ENCODE results near the gene SIRT7.
"Not testable (repeated sequence)": the region's sequence is repeated elsewhere in the genome, so short reads cannot be mapped to it uniquely, and the experiment has no call there.

Gene SIRT7

DNA sequence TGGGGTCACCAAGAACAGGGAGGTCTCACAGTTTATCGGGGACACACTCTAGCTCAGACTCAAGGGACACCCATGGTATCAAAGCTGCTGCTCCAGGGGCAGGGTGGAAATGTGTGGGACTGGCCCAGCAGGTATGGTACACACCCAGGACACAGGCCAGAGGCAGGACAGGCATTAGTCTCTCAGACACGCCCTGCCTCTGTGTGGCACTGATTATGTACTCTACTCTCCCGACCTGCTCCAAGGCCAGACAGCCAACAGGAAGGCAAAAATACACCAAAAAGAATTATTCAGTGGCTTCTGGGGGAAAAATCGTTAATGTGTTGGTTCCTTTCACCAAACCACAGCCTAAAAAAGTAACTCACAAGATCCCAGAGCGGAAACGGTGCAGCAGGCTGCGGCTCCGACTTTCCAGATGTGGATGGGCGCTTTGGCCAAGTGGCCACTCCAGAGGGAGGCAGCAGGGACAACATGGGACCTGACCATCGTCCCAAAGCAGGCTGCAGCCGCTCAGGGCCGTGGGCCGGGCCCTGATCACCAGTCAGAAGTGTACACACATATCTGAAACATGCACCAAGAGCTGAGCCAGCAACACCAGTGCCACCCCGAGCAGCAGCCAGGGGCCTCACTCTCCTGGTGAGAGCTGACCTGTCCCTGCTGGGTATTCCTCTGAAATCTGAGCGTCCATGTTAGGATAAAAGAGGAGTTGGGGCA, 1.0 kb upstream of the SIRT7 start:
- no peak for FAIRE-seq

DNA sequence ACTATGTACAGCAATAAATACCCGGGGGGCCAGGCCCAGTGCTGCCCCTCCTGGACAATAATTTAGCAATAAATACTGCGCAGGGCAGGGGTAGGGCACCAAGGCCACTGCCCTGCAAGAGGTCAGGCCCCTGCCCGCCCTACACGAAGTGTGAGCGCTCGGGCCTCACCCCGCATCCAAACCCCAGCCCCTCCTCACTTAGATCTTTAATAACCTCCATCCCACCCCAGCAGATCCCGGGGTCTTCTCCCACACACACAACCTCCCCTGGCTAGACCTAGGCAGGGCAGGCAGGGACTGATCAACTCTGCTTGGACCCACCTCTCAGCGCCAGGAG, 325 bp upstream of the SIRT7 start:
- not testable (repeated sequence) for FAIRE-seq

DNA sequence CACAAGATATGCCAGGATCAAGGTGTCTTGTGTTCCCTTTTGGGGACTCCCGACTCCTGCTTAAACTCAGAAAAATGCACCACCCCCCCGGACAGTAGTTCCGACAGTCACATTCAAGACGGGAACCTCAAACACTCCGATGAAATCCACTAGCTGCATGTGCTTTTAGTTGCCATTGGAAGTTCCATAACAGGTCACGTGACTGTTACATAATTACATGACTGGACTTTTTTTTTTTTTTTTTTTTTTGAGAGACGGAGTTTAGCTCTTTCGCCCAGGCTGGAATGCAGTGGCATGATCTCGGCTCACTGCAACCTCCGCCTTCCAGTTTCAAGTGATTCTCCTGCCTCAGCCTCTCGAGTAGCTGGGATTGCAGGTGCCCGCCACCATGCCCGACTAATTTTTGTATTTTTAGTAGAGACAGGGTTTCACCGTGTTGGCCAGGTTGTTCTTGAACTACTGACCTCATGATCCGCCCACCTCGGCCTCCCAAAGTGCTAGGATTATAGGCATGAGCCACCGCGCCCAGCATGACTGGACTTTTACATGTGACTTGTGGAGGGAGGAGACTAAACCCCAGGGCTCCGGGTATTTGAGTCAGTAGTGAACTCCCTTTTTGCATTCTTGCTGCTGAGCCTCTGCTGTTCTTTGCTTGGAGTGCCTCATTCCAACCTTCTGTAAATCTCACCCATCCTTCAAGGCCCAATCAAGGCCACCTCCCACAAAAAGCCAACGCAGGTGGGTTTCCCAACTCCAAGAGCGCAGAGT, 1.6 kb downstream of the SIRT7 start:
- FAIRE-seq, result no peak

GRCh38 chr17:81915331-81915730, 2.6 kb downstream of the SIRT7 start:
- no peak for FAIRE-seq

- FAIRE-seq, result no peak
These were observed 3.7 kb downstream of the SIRT7 start for GRCh38 chr17:81914103-81914850.

DNA sequence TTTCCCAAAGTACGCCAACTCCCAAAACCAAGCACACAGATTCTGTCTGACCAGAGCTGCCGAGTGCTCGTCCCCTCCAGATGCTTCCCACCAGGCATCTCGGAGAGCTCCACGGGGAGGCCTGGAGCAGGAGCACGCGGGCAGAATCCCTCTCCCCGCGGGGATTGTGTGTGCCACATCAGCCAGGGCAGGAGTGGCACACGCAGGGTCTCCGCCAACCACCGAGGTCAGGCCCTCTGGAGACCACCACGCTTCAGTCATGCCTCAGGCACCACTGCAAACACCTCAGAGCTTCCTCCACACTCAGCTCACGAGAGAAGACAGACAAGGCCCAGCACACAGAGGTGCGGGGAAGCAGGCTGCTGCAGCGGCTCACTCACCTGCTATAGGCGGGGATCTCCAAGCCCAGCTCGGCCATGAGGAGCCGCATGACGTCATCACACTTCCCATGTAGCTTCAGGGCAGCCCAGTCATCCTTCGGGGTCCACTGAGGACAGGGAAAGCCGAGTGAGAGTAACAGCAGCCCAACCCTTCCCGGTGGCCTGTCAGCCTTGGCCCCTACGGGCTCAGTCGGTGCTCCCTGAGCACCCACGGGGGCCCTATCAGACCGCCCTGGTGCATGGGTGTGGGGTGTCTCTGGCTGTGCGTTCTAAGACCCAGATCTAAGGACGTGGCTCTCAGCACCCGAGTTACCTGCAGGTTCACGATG, 4.4 kb downstream of the SIRT7 start:
- FAIRE-seq, result no peak

- FAIRE-seq, result no peak
These were observed 5.3 kb downstream of the SIRT7 start for GRCh38 chr17:81912441-81913309.

GRCh38 chr17:81911969-81912368, 6.0 kb downstream of the SIRT7 start:
- no peak for FAIRE-seq

DNA sequence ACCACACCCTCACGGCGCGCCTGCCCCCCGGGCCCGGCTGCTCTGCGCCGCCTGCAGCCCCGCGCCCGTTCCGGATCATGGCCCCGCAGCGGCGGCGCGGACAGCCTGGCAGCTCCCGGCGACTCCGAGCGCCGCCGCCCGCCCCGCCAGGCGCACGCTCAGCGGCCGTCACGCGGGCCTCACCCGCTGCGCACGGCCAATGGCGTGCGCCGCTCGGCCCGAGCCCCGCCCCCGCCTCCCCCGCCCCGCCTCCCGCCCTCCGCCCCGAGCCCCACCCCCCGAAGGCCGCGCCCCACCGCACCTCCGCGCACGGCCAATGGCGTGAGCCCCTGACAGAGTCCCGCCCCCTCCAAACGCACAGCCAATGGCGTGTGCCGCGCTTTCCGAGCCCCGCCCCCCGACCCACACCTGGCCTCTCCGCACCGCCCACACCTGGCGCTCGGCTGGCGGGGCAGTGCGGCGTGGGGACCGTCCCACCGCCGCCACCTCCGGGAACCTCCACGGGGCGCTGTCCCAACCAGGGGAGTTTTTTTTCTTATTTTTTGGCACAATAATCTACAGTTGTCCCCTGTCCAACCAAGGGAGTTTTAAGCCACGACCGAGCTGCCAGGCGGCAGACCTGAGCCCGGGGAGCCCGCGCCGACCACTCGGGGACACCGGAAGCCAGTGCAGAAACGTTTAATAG, 6.6 kb downstream of the SIRT7 start, which contains the start of gene PCYT2:
Gene PCYT2 (minus strand): TSS at position 123 of the 685 bp plus-strand sequence. CDS start 44 bp downstream, at position 79.
- FAIRE-seq, result no peak

- FAIRE-seq, result no peak
These were observed 7.1 kb downstream of the SIRT7 start for GRCh38 chr17:81910840-81911276.

DNA sequence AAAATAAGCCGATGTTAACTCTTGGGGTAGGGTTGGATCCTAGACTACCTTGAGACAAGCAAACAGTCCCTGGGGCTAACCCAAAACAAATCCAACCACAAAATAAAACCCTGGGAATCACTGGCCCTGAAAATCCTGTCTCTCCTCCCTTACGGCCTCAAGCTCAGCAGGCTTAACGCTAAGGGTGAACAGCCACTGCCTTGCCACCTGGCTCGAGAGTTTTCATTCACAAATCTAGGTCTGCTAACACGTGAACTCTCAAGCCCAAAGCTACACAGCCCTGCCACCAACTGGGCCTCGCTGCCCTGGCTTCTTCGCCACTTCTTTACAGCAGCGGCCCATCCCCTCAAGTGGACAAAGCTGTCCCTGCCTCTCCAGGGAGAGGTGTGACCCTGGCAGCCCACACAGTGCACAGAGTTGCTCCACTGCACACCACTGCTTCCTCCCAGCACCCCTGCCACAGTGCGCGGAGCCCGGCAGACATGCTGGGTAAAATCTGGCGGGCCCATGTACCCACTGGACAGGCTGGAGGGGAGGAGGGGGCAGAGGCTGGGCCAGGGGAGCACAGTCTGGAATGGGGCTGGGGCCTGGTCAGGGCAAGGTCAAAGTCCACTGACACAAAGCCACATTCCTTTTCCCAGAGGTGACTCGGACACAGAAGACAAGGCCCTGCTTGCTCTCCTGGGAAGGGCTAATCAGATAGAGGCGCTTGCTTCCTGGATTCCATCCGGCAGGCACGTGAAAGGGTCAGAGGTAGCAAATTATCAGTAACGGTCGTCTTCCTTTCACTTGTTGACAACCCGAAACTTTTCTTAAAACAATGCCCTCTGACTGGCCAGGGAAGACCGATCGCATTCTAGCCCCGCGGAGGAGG, 7.8 kb downstream of the SIRT7 start:
- FAIRE-seq, result no peak

DNA sequence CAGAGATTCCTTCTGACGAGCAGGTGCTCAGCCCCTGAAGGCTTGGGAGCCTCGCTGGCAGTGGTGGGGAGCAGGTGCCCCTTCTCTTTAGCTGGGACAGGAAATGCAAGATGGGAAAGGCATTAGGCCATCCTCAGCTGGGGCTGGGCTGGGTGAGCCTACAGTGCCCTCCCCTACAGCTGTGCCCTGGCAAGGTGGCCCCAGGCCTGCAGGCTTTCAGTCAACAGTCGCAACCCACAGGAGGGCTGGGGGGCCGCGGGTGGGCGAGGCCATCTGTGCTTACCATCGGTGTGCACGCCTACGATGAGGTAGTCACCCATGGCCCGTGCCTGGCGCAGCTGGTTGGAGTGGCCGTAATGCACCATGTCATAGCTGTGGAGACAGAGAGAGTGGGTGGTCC, 8.7 kb downstream of the SIRT7 start:
- no peak for FAIRE-seq

- no peak for FAIRE-seq
These were observed 9.2 kb downstream of the SIRT7 start for GRCh38 chr17:81908793-81909192.

- no peak for FAIRE-seq
These were observed 10.5 kb downstream of the SIRT7 start for GRCh38 chr17:81907219-81908145.

- FAIRE-seq, result no peak
These were observed 11.3 kb downstream of the SIRT7 start for GRCh38 chr17:81906476-81907218.

GRCh38 chr17:81905993-81906392, 12.0 kb downstream of the SIRT7 start:
- no peak for FAIRE-seq

GRCh38 chr17:81905424-81905875, 12.5 kb downstream of the SIRT7 start:
- FAIRE-seq, result no peak

Measured in endometrium (tissue), 2 donors.